ENCODE data around the gene ASXL2.

ASXL2 gene

GRCh38 chr2:25740810-25741381 lies 137.4 kb downstream of the ASXL2 start:
- H3K36me3 ChIP-seq (replicated peaks; ENCODE audit: insufficient read depth, low read length) = no peaks in the 10 kb centered on the region; the same call in 1 of the 2 replicates

GRCh38 chr2:25738383-25739343 lies 139.6 kb downstream of the ASXL2 start:
- DNase-seq = no peak
- Histone ChIP-seq H3K27me3 (replicated peaks; ENCODE audit: insufficient read depth, low read length) (no peaks in the 10 kb centered on the region), H3K9me2 (replicated peaks; ENCODE audit: insufficient read depth, low read length) (no peaks in the 10 kb centered on the region), H3K36me3 (replicated peaks; ENCODE audit: insufficient read depth, low read length) (no peaks in the 10 kb centered on the region; the same call in 1 of the 2 replicates), H3K27ac (ENCODE audit: low read length) (no peak overlapping the region), H3K9me3 (replicated peaks; ENCODE audit: insufficient read depth, low read length) (no peaks in the 10 kb centered on the region), H4K20me1 (ENCODE audit: insufficient read depth, low read length) (no peaks in the 10 kb centered on the region), H3K79me2 (ENCODE audit: low read length) (0 out of 2 replicates have a peak, but pooled peaks cover 3% of the 10 kb centered on the region), H3K9ac (ENCODE audit: low read length) (no peak overlapping the region), H2AFZ (ENCODE audit: low read length) (no peak overlapping the region), H3F3A (ENCODE audit: insufficient read depth, low read length) (peaks cover 15% of the 10 kb centered on the region), H3K4me2 (ENCODE audit: low read depth, low read length) (no peak overlapping the region), H3K4me3 (ENCODE audit: low read length) (no peak overlapping the region), H3K4me1 (ENCODE audit: low read length) (peaks cover 30% of the 10 kb centered on the region)
- TF ChIP-seq EZH2phosphoT487 (IDR thresholded peaks at IDR 0.05; ENCODE audit: low read length) (no peak), CTCF (IDR thresholded peaks at IDR 0.05; ENCODE audit: low read length) (no peak), EZH2 (optimal IDR thresholded peaks at IDR 0.05; ENCODE audit: low read depth, low read length) (no peak)

More at GRCh38 chr2:25740810-25741381, 137.4 kb downstream of the ASXL2 start:
- Histone ChIP-seq H4K20me1 (ENCODE audit: insufficient read depth, low read length) (no peaks in the 10 kb centered on the region), H2AFZ (ENCODE audit: low read length) (no peak overlapping the region), H3K4me2 (ENCODE audit: low read depth, low read length) (peak overlapping the region; percentile 30; the same call in 1 of the 2 replicates), H3K9me2 (replicated peaks; ENCODE audit: insufficient read depth, low read length) (no peaks in the 10 kb centered on the region), H3K4me3 (ENCODE audit: low read length) (no peak overlapping the region), H3K27ac (ENCODE audit: low read length) (no peak overlapping the region; the same call in 1 of the 2 replicates), H3F3A (ENCODE audit: insufficient read depth, low read length) (peaks cover 30% of the 10 kb centered on the region), H3K27me3 (replicated peaks; ENCODE audit: insufficient read depth, low read length) (no peaks in the 10 kb centered on the region), H3K4me1 (ENCODE audit: low read length) (peaks cover 47% of the 10 kb centered on the region), H3K9ac (ENCODE audit: low read length) (no peak overlapping the region), H3K79me2 (ENCODE audit: low read length) (peaks cover 4% of the 10 kb centered on the region; the same call in 1 of the 2 replicates), H3K9me3 (replicated peaks; ENCODE audit: insufficient read depth, low read length) (no peaks in the 10 kb centered on the region)
- TF ChIP-seq EZH2phosphoT487 (IDR thresholded peaks at IDR 0.05; ENCODE audit: low read length) (no peak), EZH2 (optimal IDR thresholded peaks at IDR 0.05; ENCODE audit: low read depth, low read length) (no peak), CTCF (IDR thresholded peaks at IDR 0.05; ENCODE audit: low read length) (no peak)
- DNase-seq = no peak

GRCh38 chr2:25736899-25737515 lies 141.3 kb downstream of the ASXL2 start:
- no peak for TF ChIP-seq EZH2 (optimal IDR thresholded peaks at IDR 0.05; ENCODE audit: low read depth, low read length)
- TF ChIP-seq EZH2phosphoT487 (IDR thresholded peaks at IDR 0.05; ENCODE audit: low read length) = no peak
- no peak for TF ChIP-seq CTCF (IDR thresholded peaks at IDR 0.05; ENCODE audit: low read length)
- no peaks in the 10 kb centered on the region for H4K20me1 ChIP-seq (ENCODE audit: insufficient read depth, low read length)
- H3K9me3 ChIP-seq (replicated peaks; ENCODE audit: insufficient read depth, low read length) = no peaks in the 10 kb centered on the region
- no peak for DNase-seq
- H3K27ac ChIP-seq (ENCODE audit: low read length) = no peak overlapping the region
- H3K79me2 ChIP-seq (ENCODE audit: low read length) = 0 out of 2 replicates have a peak, but pooled peaks cover 3% of the 10 kb centered on the region
- no peak overlapping the region for H3K9ac ChIP-seq (ENCODE audit: low read length)
- H3K4me2 ChIP-seq (ENCODE audit: low read depth, low read length) = no peak overlapping the region
- peaks cover 18% of the 10 kb centered on the region for H3K4me1 ChIP-seq (ENCODE audit: low read length)
- H3K9me2 ChIP-seq (replicated peaks; ENCODE audit: insufficient read depth, low read length) = no peaks in the 10 kb centered on the region
- no peak overlapping the region for H3K4me3 ChIP-seq (ENCODE audit: low read length)
- no peak overlapping the region for H2AFZ ChIP-seq (ENCODE audit: low read length)
- H3F3A ChIP-seq (ENCODE audit: insufficient read depth, low read length) = no peaks in the 10 kb centered on the region
- no peaks in the 10 kb centered on the region for H3K27me3 ChIP-seq (replicated peaks; ENCODE audit: insufficient read depth, low read length)
- H3K36me3 ChIP-seq (replicated peaks; ENCODE audit: insufficient read depth, low read length) = no peaks in the 10 kb centered on the region; the same call in 1 of the 2 replicates
